ENCODE measurements around the gene WASF2. TPM values are rescaled to one million over a fixed set of nuclear protein-coding genes. Genes with fewer than 3 reads are reported as not detected.
A peak's percentile ranks its signal among the peaks of the same experiment; 100 is the strongest.

WASF2 gene
- total and polyA plus RNA-seq, 2 of the 8 experiments (the other 6 are each of a cell fraction or from before 2014, with no cell fraction given) = 32.1 to 86.6 TPM

GRCh38 chr1:27517301-27517700 lies 27.3 kb upstream of the WASF2 start:
- H3K9ac ChIP-seq (replicated peaks in 1 of 4; ENCODE audit: extremely low read depth in 1 of 4, low read depth in 3 of 4, low read length in 3 of 4) = no peak overlapping the region

More at GRCh38 chr1:27517301-27517700, 27.3 kb upstream of the WASF2 start:
- Histone ChIP-seq H2BK120ac (replicated peaks; ENCODE audit: low read depth, low read length) (no peak overlapping the region), H2AFZ (ENCODE audit: low read length) (no peak overlapping the region), H2BK12ac (ENCODE audit: low read depth, low read length) (no peak overlapping the region), H2BK20ac (ENCODE audit: low read length) (no peak overlapping the region), H4K8ac (ENCODE audit: extremely low read depth, insufficient read depth, low read length) (no peak overlapping the region), H2BK5ac (ENCODE audit: low read depth, low read length) (no peak overlapping the region), H3K4me2 (ENCODE audit: insufficient read depth in 1 of 2, low read depth in 2 of 2, low read length in 2 of 2) (no peak overlapping the region), H3K4me1 (replicated peaks in 1 of 4; ENCODE audit: control insufficient read depth in 3 of 4, insufficient read depth in 4 of 4, low read length in 3 of 4) (peaks cover 0 to 20% (median 12%) of the 10 kb centered on the region in 4 experiments; a peak in 6 of 7 replicates), H4K20me1 (replicated peaks in 1 of 2; ENCODE audit: control insufficient read depth in 1 of 2, insufficient read depth in 2 of 2, low read length in 2 of 2) (no peaks in the 10 kb centered on the region), H3K4ac (replicated peaks; ENCODE audit: insufficient read length, low read depth, low read length) (no peak overlapping the region), H3K23me2 (ENCODE audit: low read depth, low read length) (no peaks in the 10 kb centered on the region), H3K79me2 (ENCODE audit: control insufficient read depth in 1 of 2, insufficient read depth in 2 of 2, low read length in 2 of 2) (no peaks in the 10 kb centered on the region), H3K36me3 (ENCODE audit: control insufficient read depth in 2 of 4, insufficient read depth in 4 of 4, low read length in 3 of 4) (no peaks in the 10 kb centered on the region), H3K27me3 (replicated peaks in 1 of 4; ENCODE audit: control insufficient read depth in 3 of 4, extremely low read depth in 1 of 4, insufficient read depth in 3 of 4, low read length in 3 of 4) (no peaks in the 10 kb centered on the region), H3K27ac (ENCODE audit: low read depth, low read length) (no peak overlapping the region), H3K4me3 (ENCODE audit: extremely low read depth in 1 of 4, insufficient read depth in 2 of 4, low read depth in 3 of 4, low read length in 4 of 4) (no peak overlapping the region), H3K23ac (ENCODE audit: insufficient read length) (no peak overlapping the region), H3K79me1 (ENCODE audit: low read depth, low read length) (no peaks in the 10 kb centered on the region), H4K91ac (replicated peaks; ENCODE audit: insufficient read length, low read length) (no peak overlapping the region), H3K18ac (ENCODE audit: extremely low read depth, low read length) (no peak overlapping the region), H3K9me3 (ENCODE audit: insufficient read depth in 2 of 2, low read depth in 1 of 2, low read length in 1 of 2) (no peaks in the 10 kb centered on the region), H2BK15ac (ENCODE audit: low read length) (no peak overlapping the region), H3K56ac (replicated peaks; ENCODE audit: insufficient read length, low read depth, low read length) (no peak overlapping the region), H2AK5ac (ENCODE audit: low read depth, low read length) (peak overlapping the region; percentile 75; the same call in 1 of the 2 replicates), H4K5ac (ENCODE audit: insufficient read length, low read depth, low read length) (no peak overlapping the region), H3K14ac (ENCODE audit: insufficient read length) (no peak overlapping the region)
- no peak for TF ChIP-seq CEBPB (IDR thresholded peaks at IDR 0.05; ENCODE audit: low read depth, low read length)
- TF ChIP-seq SIRT6 (IDR thresholded peaks at IDR 0.05; ENCODE audit: low read length) = no peak
- no peak for TF ChIP-seq JUND (IDR thresholded peaks at IDR 0.05; ENCODE audit: low read length)
- TF ChIP-seq SP2 (IDR thresholded peaks at IDR 0.05; ENCODE audit: low read length) = no peak
- TF ChIP-seq TEAD4 (IDR thresholded peaks at IDR 0.05; ENCODE audit: low read depth, low read length) = no peak
- no peak for TF ChIP-seq SIX5 (IDR thresholded peaks at IDR 0.05; ENCODE audit: low read depth, low read length)
- no peak for TF ChIP-seq FOSL1 (IDR thresholded peaks at IDR 0.05; ENCODE audit: insufficient read depth, low read depth, low read length)
- no peak for TF ChIP-seq SP4 (IDR thresholded peaks at IDR 0.05; ENCODE audit: low read length)
- TF ChIP-seq HDAC2 (IDR thresholded peaks at IDR 0.05; ENCODE audit: borderline replicate concordance in 1 of 2, low read depth in 2 of 2, low read length in 2 of 2) = no peak
- DNase-seq (ENCODE audit: low read depth in 1 of 2, low spot score in 2 of 2) (no peak), FAIRE-seq (no peak)
- 90% methylated on average over 2 of the region's 2 CpGs; no CpG with 5 or more reads in 1 of the 2 experiments for WGBS, 2 experiments (ENCODE audit: extremely low coverage in 1 of 2, insufficient coverage in 1 of 2, insufficient read length in 1 of 2, insufficient replicate concordance in 2 of 2, low coverage in 1 of 2, low lambda C conversion rate in 2 of 2, missing lambda C conversion rate in 1 of 2)
- CTCF ChIA-PET (ENCODE audit: partially characterized antibody) = interaction anchor here (0.6 to 2.4 kb wide), 8 partner anchors 21 to 203 kb away, joined by 3 to 12 read pairs (median 4); no protein-coding TSS in a partner anchor
- POLR2A ChIA-PET (ENCODE audit: partially characterized antibody) = interaction anchor here (1.7 to 2.8 kb wide), 3 partner anchors 8 to 53 kb away, joined by 4 to 7 read pairs (median 7); no protein-coding TSS in a partner anchor

All from H1 (cell line).